Measurements from ENCODE around the gene C7orf57.

- TF ChIP-seq FOXK1 (CRISPR knock-in tag; IDR thresholded peaks at IDR 0.05) (no peak), JUN (CRISPR knock-in tag; IDR thresholded peaks at IDR 0.05) (no peak), CREB1 (CRISPR knock-in tag; IDR thresholded peaks at IDR 0.05) (no peak), CTCF (IDR thresholded peaks at IDR 0.05) (no peak), ZNF512 (CRISPR knock-in tag; IDR thresholded peaks at IDR 0.05; ENCODE audit: borderline replicate concordance) (no peak), NR2C2 (CRISPR knock-in tag; IDR thresholded peaks at IDR 0.05) (no peak), CREM (CRISPR knock-in tag; IDR thresholded peaks at IDR 0.05) (no peak), MAX (CRISPR knock-in tag; IDR thresholded peaks at IDR 0.05) (no peak)
Observed at GRCh38 chr7:48083114-48083830, 47.9 kb downstream of the C7orf57 start.

All from WTC11 (cell line).